H1 (cell line): Measurements from ENCODE around the gene PRLHR. TPM values are rescaled to one million over a fixed set of nuclear protein-coding genes. Genes with fewer than 3 reads are reported as not detected.

Experiments used
- CTCF ChIA-PET: fragments of 300-600 bp; sonication (Branson Sonifier 250); formaldehyde crosslinking; loops from one replicate; lab custom pipeline; 2021; ENCODE audit not compliant: partially characterized antibody; lab: Charles Lee
- POLR2A ChIA-PET: fragments of 300-600 bp; sonication (Branson Sonifier 250); formaldehyde crosslinking; loops from one replicate; lab custom pipeline; 2021; ENCODE audit warnings: inconsistent platforms; ENCODE audit not compliant: partially characterized antibody; lab: Charles Lee
- DNase-seq, 2 experiments: peaks; one replicate each; pipeline versions ENCODE4 v3.0.0 to v3.0.0-alpha.2; 2010 to 2022; ENCODE audit warnings: low spot score in 2 of 2, low read depth in 1 of 2, mixed read lengths in 1 of 2
- FAIRE-seq: peaks from 2 replicates; lab custom pipeline; 2011; peaks lifted over from hg19 to GRCh38; lab: Jason Lieb, UNC
- H2AFZ ChIP-seq: 2 replicates; pipeline ENCODE4 v1.8.1; 2012; ENCODE audit warnings: low read length, inconsistent platforms
- H2AK5ac ChIP-seq: 2 replicates; pipeline ENCODE4 v1.6.1; 2013; ENCODE audit warnings: low read depth, low read length
- H2BK120ac ChIP-seq: replicated peaks from 2 replicates; pipeline ENCODE3; 2013; ENCODE audit warnings: low read depth, low read length, inconsistent platforms
- H2BK12ac ChIP-seq: 2 replicates; pipeline ENCODE4 v1.6.1; 2013; ENCODE audit warnings: low read depth, low read length
- H2BK15ac ChIP-seq: 2 replicates; pipeline ENCODE4 v1.6.1; 2013; ENCODE audit warnings: low read length
- H2BK20ac ChIP-seq: 2 replicates; pipeline ENCODE4 v1.6.1; 2013; ENCODE audit warnings: low read length
- H2BK5ac ChIP-seq: 2 replicates; pipeline ENCODE4 v1.6.1; 2013; ENCODE audit warnings: low read depth, low read length
- H3K14ac ChIP-seq: 2 replicates; pipeline ENCODE4 v1.6.1; 2013; ENCODE audit warnings: inconsistent platforms; ENCODE audit not compliant: insufficient read length
- H3K18ac ChIP-seq: 2 replicates; pipeline ENCODE4 v1.6.1; 2013; ENCODE audit warnings: low read length; ENCODE audit errors: extremely low read depth
- H3K23ac ChIP-seq: 2 replicates; pipeline ENCODE4 v1.6.1; 2013; ENCODE audit warnings: inconsistent platforms; ENCODE audit not compliant: insufficient read length
- H3K23me2 ChIP-seq: 2 replicates; pipeline ENCODE4 v1.6.1; 2013; ENCODE audit warnings: low read depth, low read length
- H3K27ac ChIP-seq: 2 replicates; pipeline ENCODE4 v1.6.1; 2011; ENCODE audit warnings: low read depth, low read length, inconsistent platforms
- H3K27me3 ChIP-seq, 4 experiments: replicated peaks in 1 of 4; 1 replicate in 1 of 4; 2 replicates in 3 of 4; pipeline versions ENCODE4 v1.6.1 to v1.8.1; 2011 to 2013; ENCODE audit warnings: low read length in 3 of 4, mild to moderate bottlenecking in 3 of 4, inconsistent platforms in 2 of 4, mixed read lengths in 2 of 4, moderate library complexity in 1 of 4; ENCODE audit not compliant: control insufficient read depth in 3 of 4, insufficient read depth in 3 of 4; ENCODE audit errors: extremely low read depth in 1 of 4
- H3K36me3 ChIP-seq, 4 experiments: 2 replicates each; pipeline versions ENCODE4 v1.6.1 to v1.8.1; 2011 to 2013; ENCODE audit warnings: mild to moderate bottlenecking in 4 of 4, low read length in 3 of 4, moderate library complexity in 2 of 4, control low read depth in 1 of 4, inconsistent platforms in 1 of 4; ENCODE audit not compliant: insufficient read depth in 4 of 4, control insufficient read depth in 2 of 4
- H3K4ac ChIP-seq: replicated peaks from 2 replicates; pipeline ENCODE3; 2013; ENCODE audit warnings: low read length, low read depth, mixed read lengths, inconsistent platforms; ENCODE audit not compliant: insufficient read length
- H3K4me1 ChIP-seq, 4 experiments: replicated peaks in 1 of 4; 1 replicate in 1 of 4; 2 replicates in 3 of 4; pipeline versions ENCODE4 v1.6.1 to v1.8.1; 2011 to 2013; ENCODE audit warnings: low read length in 3 of 4, inconsistent platforms in 2 of 4, mixed read lengths in 1 of 4; ENCODE audit not compliant: insufficient read depth in 4 of 4, control insufficient read depth in 3 of 4
- H3K4me2 ChIP-seq, 2 experiments: 2 replicates each; pipeline versions ENCODE4 v1.6.1 to v1.8.1; 2011 to 2013; ENCODE audit warnings: low read depth in 2 of 2, low read length in 2 of 2, control low read depth in 1 of 2, inconsistent platforms in 1 of 2, mild to moderate bottlenecking in 1 of 2; ENCODE audit not compliant: insufficient read depth in 1 of 2
- H3K4me3 ChIP-seq, 4 experiments: fragments of 200-600, 300-600 bp in 1 of 4; sonication (generic), shearing (Covaris generic), sonication (Bioruptor Twin) in 1 of 4; 2 replicates each; pipeline versions ENCODE4 v1.5.1 to v1.8.1; 2011 to 2016; ENCODE audit warnings: low read length in 4 of 4, low read depth in 3 of 4, control low read depth in 2 of 4, inconsistent platforms in 2 of 4, mild to moderate bottlenecking in 2 of 4, mixed read lengths in 1 of 4, moderate library complexity in 1 of 4; ENCODE audit not compliant: insufficient read depth in 2 of 4; ENCODE audit errors: extremely low read depth in 1 of 4
- H3K56ac ChIP-seq: replicated peaks from 2 replicates; pipeline ENCODE3; 2013; ENCODE audit warnings: low read depth, mild to moderate bottlenecking, mixed read lengths, low read length, inconsistent platforms; ENCODE audit not compliant: insufficient read length
- H3K79me1 ChIP-seq: 2 replicates; pipeline ENCODE4 v1.6.1; 2013; ENCODE audit warnings: low read depth, low read length, control low read depth
- H3K79me2 ChIP-seq, 2 experiments: 2 replicates each; pipeline versions ENCODE4 v1.6.1 to v1.8.1; 2012 to 2013; ENCODE audit warnings: low read length in 2 of 2, mild to moderate bottlenecking in 2 of 2, inconsistent platforms in 1 of 2; ENCODE audit not compliant: insufficient read depth in 2 of 2, control insufficient read depth in 1 of 2
- H3K9ac ChIP-seq, 4 experiments: replicated peaks in 1 of 4; 1 replicate in 1 of 4; 2 replicates in 3 of 4; pipeline versions ENCODE4 v1.6.1 to v1.8.1; 2011 to 2013; ENCODE audit warnings: low read depth in 3 of 4, low read length in 3 of 4, control low read depth in 2 of 4, mild to moderate bottlenecking in 2 of 4, moderate library complexity in 2 of 4, inconsistent platforms in 1 of 4; ENCODE audit errors: extremely low read depth in 1 of 4
- H3K9me3 ChIP-seq, 2 experiments: 2 replicates each; pipeline versions ENCODE4 v1.6.1 to v1.8.1; 2012 to 2013; ENCODE audit warnings: mild to moderate bottlenecking in 2 of 2, moderate library complexity in 2 of 2, control low read depth in 1 of 2, inconsistent platforms in 1 of 2, low read depth in 1 of 2, low read length in 1 of 2, mixed read lengths in 1 of 2; ENCODE audit not compliant: insufficient read depth in 2 of 2
- H4K20me1 ChIP-seq, 2 experiments: replicated peaks in 1 of 2; 2 replicates each; pipeline versions ENCODE3 to v1.8.1; 2011 to 2013; ENCODE audit warnings: inconsistent platforms in 2 of 2, low read length in 2 of 2, mild to moderate bottlenecking in 1 of 2; ENCODE audit not compliant: insufficient read depth in 2 of 2, control insufficient read depth in 1 of 2
- H4K5ac ChIP-seq: 2 replicates; pipeline ENCODE4 v1.6.1; 2013; ENCODE audit warnings: low read length, low read depth, mixed read lengths, inconsistent platforms; ENCODE audit not compliant: insufficient read length
- H4K8ac ChIP-seq: 2 replicates; pipeline ENCODE4 v1.8.0; 2013; ENCODE audit warnings: mild to moderate bottlenecking, moderate library complexity, low read length, inconsistent platforms; ENCODE audit not compliant: insufficient read depth; ENCODE audit errors: extremely low read depth
- H4K91ac ChIP-seq: replicated peaks from 2 replicates; pipeline ENCODE3; 2013; ENCODE audit warnings: low read length, mixed read lengths, inconsistent platforms; ENCODE audit not compliant: insufficient read length
- ATF2 ChIP-seq: IDR thresholded peaks from 2 replicates; pipeline ENCODE4 v1.6.1; 2012; ENCODE audit warnings: low read length, inconsistent platforms
- BRCA1 ChIP-seq: IDR thresholded peaks from 2 replicates; pipeline ENCODE4 v1.6.1; 2012; ENCODE audit warnings: low read depth, low read length, improper control_type of control experiment
- CEBPB ChIP-seq: IDR thresholded peaks from 2 replicates; pipeline ENCODE4 v1.6.1; 2012; ENCODE audit warnings: low read depth, low read length
- CTBP2 ChIP-seq: IDR thresholded peaks from 2 replicates; pipeline ENCODE4 v1.7.0; 2011; ENCODE audit warnings: borderline replicate concordance, mild to moderate bottlenecking, moderate library complexity, mixed read lengths, low read length; ENCODE audit not compliant: insufficient read depth, insufficient read length
- EP300 ChIP-seq, 2 experiments: IDR thresholded peaks; 1 replicate in 1 of 2; 2 replicates in 1 of 2; pipeline ENCODE4 v1.6.1; 2011 to 2012; ENCODE audit warnings: low read depth in 2 of 2, low read length in 2 of 2, mild to moderate bottlenecking in 2 of 2, borderline replicate concordance in 1 of 2, inconsistent platforms in 1 of 2, moderate library complexity in 1 of 2
- KDM5A ChIP-seq: fragments of 200-600 bp; IDR thresholded peaks from 2 replicates; pipeline ENCODE4 v1.7.1; 2012; ENCODE audit warnings: mild to moderate bottlenecking, low read length, inconsistent platforms, mixed read lengths
- NRF1 ChIP-seq: IDR thresholded peaks from 2 replicates; pipeline ENCODE4 v1.6.1; 2011; ENCODE audit warnings: mild to moderate bottlenecking, low read depth, low read length, improper control_type of control experiment
- RAD21 ChIP-seq, 2 experiments: IDR thresholded peaks in 1 of 2; conservative IDR thresholded peaks in 1 of 2; 2 replicates each; pipeline ENCODE4 v1.6.1; 2011; ENCODE audit warnings: low read depth in 2 of 2, low read length in 2 of 2, improper control_type of control experiment in 1 of 2, inconsistent platforms in 1 of 2, mild to moderate bottlenecking in 1 of 2, moderate library complexity in 1 of 2
- RNF2 ChIP-seq: fragments of 200-900, 300-1000 bp; sonication (generic); IDR thresholded peaks from 2 replicates; pipeline ENCODE4 v1.7.1; 2016; ENCODE audit warnings: borderline replicate concordance, low read depth, mild to moderate bottlenecking, antibody characterized with exemption, low read length; ENCODE audit not compliant: poor library complexity, severe bottlenecking; ENCODE audit errors: missing control alignments
- RXRA ChIP-seq: IDR thresholded peaks from 2 replicates; pipeline ENCODE4 v1.6.1; 2011; ENCODE audit warnings: low read depth, mild to moderate bottlenecking, low read length, moderate library complexity; ENCODE audit not compliant: insufficient read depth
- SIX5 ChIP-seq: IDR thresholded peaks from 2 replicates; pipeline ENCODE4 v1.6.1; 2011; ENCODE audit warnings: mild to moderate bottlenecking, low read depth, low read length
- SUZ12 ChIP-seq: fragments of 200-600 bp; sonication (generic); IDR thresholded peaks from 2 replicates; pipeline ENCODE4 v1.6.1; 2012; ENCODE audit warnings: mild to moderate bottlenecking, inconsistent platforms, low read length, moderate library complexity, mixed read lengths
- WGBS, 2 experiments: shearing (Covaris generic) in 1 of 2; methylation state at CpG; one replicate each; pipeline versions ENCODE4 v1.1.6 to v1.1.7; 2013 to 2015; ENCODE audit warnings: low lambda C conversion rate in 2 of 2, mixed read lengths in 2 of 2, inconsistent platforms in 1 of 2, low coverage in 1 of 2, missing lambda C conversion rate in 1 of 2; ENCODE audit not compliant: insufficient replicate concordance in 2 of 2, insufficient coverage in 1 of 2, insufficient read length in 1 of 2; ENCODE audit errors: extremely low coverage in 1 of 2, missing lambda C conversion rate in 1 of 2; 5-methylcytosine and 5-hydroxymethylcytosine counted together
- polyA plus RNA-seq, 7 experiments: library from polyadenylated mRNA; depleted of rRNA in 3 of 7; stranded (reverse) in 5 of 7; unstranded in 2 of 7; fragments of >200 nt in 5 of 7; fragments of 200-250 nt in 2 of 7; gene quantifications; 1 replicate in 5 of 7; 2 replicates in 1 of 7; 4 replicates in 1 of 7; pipeline versions ENCODE4 v1.2.1 to v1.2.3, GENCODE V29; 2011 to 2013; ENCODE audit warnings: missing spikeins in 2 of 7, mixed read lengths in 2 of 7
- total RNA-seq: library from RNA; stranded (reverse); fragmentation: NEBNext Ultra II Directional; extraction: Animal tissue kit (Norgen Biotek cat#: 25700); gene quantifications from 2 replicates; pipeline ENCODE4 v1.2.1, GENCODE V29; 2021

The PRLHR gene
- total and polyA plus RNA-seq, 2 of the 8 experiments (the other 6 are each of a cell fraction or from before 2014, with no cell fraction given): not detected

DNA sequence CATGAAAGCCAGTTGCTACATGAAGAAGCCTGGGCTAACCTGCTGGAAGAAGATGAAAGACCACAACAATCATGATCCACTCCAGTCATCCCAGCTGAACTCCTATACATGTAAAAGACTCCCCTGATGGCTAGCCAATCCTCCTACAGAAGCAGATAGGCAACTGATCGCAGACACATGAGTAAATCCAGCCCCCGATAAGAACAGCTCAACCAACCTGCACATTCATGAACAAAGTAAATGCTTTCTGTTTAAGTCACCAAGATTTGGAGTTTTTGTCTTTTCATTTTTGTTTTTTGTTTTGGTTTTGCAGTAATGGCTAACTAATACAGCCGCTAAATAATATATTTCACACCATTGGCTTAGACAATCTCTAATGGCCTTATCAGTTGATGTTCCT is 53.7 kb downstream of the PRLHR start:
- no peak overlapping the region for H4K8ac ChIP-seq
- FAIRE-seq: no peak
- ChIA-PET CTCF (interaction anchor here (1.5 kb wide), 1 partner anchor 23 kb away, joined by 4 read pairs; no protein-coding TSS in a partner anchor), POLR2A (no interaction called here)
- no peak overlapping the region for H2BK5ac ChIP-seq
- no peak overlapping the region for H3K9ac ChIP-seq
- H3K4me1 ChIP-seq: no peaks in the 10 kb centered on the region
- H2AK5ac ChIP-seq: no peak overlapping the region
- no peak overlapping the region for H2BK120ac ChIP-seq
- H3K14ac ChIP-seq: no peak overlapping the region
- no peaks in the 10 kb centered on the region for H3K79me1 ChIP-seq
- H3K4ac ChIP-seq: no peak overlapping the region
- H4K5ac ChIP-seq: no peak overlapping the region
- no peak overlapping the region for H2BK20ac ChIP-seq
- no peaks in the 10 kb centered on the region for H3K79me2 ChIP-seq
- H3K23me2 ChIP-seq: no peaks in the 10 kb centered on the region
- no peak overlapping the region for H4K91ac ChIP-seq
- no peak overlapping the region for H2BK15ac ChIP-seq
- H3K23ac ChIP-seq: no peak overlapping the region
- no peaks in the 10 kb centered on the region for H3K9me3 ChIP-seq
- H3K56ac ChIP-seq: no peak overlapping the region
- DNase-seq: no peak
- H3K4me2 ChIP-seq: no peak overlapping the region
- H3K27me3 ChIP-seq: no peaks in the 10 kb centered on the region
- no peak overlapping the region for H2AFZ ChIP-seq
- no peaks in the 10 kb centered on the region for H4K20me1 ChIP-seq
- no peaks in the 10 kb centered on the region for H3K36me3 ChIP-seq
- H2BK12ac ChIP-seq: no peak overlapping the region
- H3K4me3 ChIP-seq: no peak overlapping the region
- no peak overlapping the region for H3K27ac ChIP-seq
- no peak overlapping the region for H3K18ac ChIP-seq
- WGBS, 2 experiments: 91% methylated on average over 3 of the region's 3 CpGs; no CpG with 5 or more reads in 1 of the 2 experiments
- no peak for TF ChIP-seq RNF2
- TF ChIP-seq RAD21 (IDR thresholded peaks at IDR 0.05 in 1 of 2, conservative IDR thresholded peaks at IDR 0.05 in 1 of 2; ENCODE audit: low read depth in 2 of 2, low read length in 2 of 2): no peak
- no peak for TF ChIP-seq KDM5A
- no peak for TF ChIP-seq CTBP2
- TF ChIP-seq SUZ12: no peak
- no peak for TF ChIP-seq SIX5
- TF ChIP-seq ATF2: no peak
- TF ChIP-seq BRCA1: no peak
- TF ChIP-seq RXRA: no peak
- TF ChIP-seq CEBPB: no peak
- TF ChIP-seq NRF1: no peak
- no peak for TF ChIP-seq EP300 (IDR thresholded peaks at IDR 0.05; ENCODE audit: borderline replicate concordance in 1 of 2, low read depth in 2 of 2, low read length in 2 of 2)
